Measurements from ENCODE around the gene SPATA7. TPM values are rescaled to one million over a fixed set of nuclear protein-coding genes. Genes with fewer than 3 reads are reported as not detected.

Gene SPATA7
- polyA plus RNA-seq, 1 of the 3 experiments (the other 2 are of a cell fraction), result 3.5 TPM

DNA sequence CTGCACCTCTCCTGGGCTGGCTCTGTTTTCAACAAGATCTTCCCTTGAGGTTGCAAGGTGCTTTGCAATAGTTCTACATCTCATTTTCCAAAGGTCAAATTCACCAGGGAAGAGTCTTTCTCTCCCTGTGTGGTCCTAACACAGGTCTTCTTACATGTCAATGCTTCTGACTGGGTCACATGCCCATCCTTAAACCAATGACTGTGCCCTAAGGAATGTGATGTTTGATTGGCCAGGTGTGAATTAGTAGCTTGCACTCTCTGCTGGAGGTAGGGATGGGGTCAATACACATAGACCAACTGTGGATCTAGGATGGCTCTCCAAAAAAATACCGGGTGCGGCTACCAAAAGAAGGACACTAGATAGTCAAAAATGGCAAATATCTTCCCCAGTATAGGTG, 42.5 kb upstream of the SPATA7 start:
- Histone ChIP-seq H3F3A (replicated peaks; ENCODE audit: insufficient read depth) (no peaks in the 10 kb centered on the region), H3K4me3 (ENCODE audit: low read depth in 2 of 2, low read length in 1 of 2) (no peak overlapping the region), H3K9ac (no peak overlapping the region), H4K20me1 (ENCODE audit: insufficient read depth) (no peaks in the 10 kb centered on the region), H3K27me3 (ENCODE audit: insufficient read depth) (no peaks in the 10 kb centered on the region), H2AFZ (ENCODE audit: low read depth) (no peak overlapping the region), H3K4me2 (no peak overlapping the region), H3K9me3 (no peaks in the 10 kb centered on the region), H3K9me2 (no peaks in the 10 kb centered on the region), H3K36me3 (replicated peaks in 1 of 2; ENCODE audit: control insufficient read depth in 1 of 2, insufficient read depth in 2 of 2, low read length in 1 of 2) (no peaks in the 10 kb centered on the region), H3K27ac (ENCODE audit: low read depth in 2 of 2, low read length in 1 of 2) (no peak overlapping the region), H3K79me2 (ENCODE audit: insufficient read depth) (no peaks in the 10 kb centered on the region), H3K4me1 (ENCODE audit: control insufficient read depth in 1 of 2, insufficient read depth in 2 of 2, low read depth in 1 of 2, low read length in 1 of 2) (no peaks in the 10 kb centered on the region)
- ChIA-PET CTCF (no interaction called here), POLR2A (interaction anchor here (0.6 kb wide), 1 partner anchor 534 kb away, joined by 4 read pairs; no protein-coding TSS in a partner anchor)
- DNase-seq, result no peak
- TF ChIP-seq, protein P1, sequence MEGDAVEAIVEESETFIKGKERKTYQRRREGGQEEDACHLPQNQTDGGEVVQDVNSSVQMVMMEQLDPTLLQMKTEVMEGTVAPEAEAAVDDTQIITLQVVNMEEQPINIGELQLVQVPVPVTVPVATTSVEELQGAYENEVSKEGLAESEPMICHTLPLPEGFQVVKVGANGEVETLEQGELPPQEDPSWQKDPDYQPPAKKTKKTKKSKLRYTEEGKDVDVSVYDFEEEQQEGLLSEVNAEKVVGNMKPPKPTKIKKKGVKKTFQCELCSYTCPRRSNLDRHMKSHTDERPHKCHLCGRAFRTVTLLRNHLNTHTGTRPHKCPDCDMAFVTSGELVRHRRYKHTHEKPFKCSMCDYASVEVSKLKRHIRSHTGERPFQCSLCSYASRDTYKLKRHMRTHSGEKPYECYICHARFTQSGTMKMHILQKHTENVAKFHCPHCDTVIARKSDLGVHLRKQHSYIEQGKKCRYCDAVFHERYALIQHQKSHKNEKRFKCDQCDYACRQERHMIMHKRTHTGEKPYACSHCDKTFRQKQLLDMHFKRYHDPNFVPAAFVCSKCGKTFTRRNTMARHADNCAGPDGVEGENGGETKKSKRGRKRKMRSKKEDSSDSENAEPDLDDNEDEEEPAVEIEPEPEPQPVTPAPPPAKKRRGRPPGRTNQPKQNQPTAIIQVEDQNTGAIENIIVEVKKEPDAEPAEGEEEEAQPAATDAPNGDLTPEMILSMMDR (IDR thresholded peaks at IDR 0.05), result no peak
- TF ChIP-seq, protein P2, sequence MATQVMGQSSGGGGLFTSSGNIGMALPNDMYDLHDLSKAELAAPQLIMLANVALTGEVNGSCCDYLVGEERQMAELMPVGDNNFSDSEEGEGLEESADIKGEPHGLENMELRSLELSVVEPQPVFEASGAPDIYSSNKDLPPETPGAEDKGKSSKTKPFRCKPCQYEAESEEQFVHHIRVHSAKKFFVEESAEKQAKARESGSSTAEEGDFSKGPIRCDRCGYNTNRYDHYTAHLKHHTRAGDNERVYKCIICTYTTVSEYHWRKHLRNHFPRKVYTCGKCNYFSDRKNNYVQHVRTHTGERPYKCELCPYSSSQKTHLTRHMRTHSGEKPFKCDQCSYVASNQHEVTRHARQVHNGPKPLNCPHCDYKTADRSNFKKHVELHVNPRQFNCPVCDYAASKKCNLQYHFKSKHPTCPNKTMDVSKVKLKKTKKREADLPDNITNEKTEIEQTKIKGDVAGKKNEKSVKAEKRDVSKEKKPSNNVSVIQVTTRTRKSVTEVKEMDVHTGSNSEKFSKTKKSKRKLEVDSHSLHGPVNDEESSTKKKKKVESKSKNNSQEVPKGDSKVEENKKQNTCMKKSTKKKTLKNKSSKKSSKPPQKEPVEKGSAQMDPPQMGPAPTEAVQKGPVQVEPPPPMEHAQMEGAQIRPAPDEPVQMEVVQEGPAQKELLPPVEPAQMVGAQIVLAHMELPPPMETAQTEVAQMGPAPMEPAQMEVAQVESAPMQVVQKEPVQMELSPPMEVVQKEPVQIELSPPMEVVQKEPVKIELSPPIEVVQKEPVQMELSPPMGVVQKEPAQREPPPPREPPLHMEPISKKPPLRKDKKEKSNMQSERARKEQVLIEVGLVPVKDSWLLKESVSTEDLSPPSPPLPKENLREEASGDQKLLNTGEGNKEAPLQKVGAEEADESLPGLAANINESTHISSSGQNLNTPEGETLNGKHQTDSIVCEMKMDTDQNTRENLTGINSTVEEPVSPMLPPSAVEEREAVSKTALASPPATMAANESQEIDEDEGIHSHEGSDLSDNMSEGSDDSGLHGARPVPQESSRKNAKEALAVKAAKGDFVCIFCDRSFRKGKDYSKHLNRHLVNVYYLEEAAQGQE (IDR thresholded peaks at IDR 0.05; ENCODE audit: low read depth, low read length), result no peak
- no peak for TF ChIP-seq RAD21 (IDR thresholded peaks at IDR 0.05; ENCODE audit: low read length)
- TF ChIP-seq ELF1 (IDR thresholded peaks at IDR 0.05), result no peak
- no peak for TF ChIP-seq FOXM1 (IDR thresholded peaks at IDR 0.05; ENCODE audit: low read depth)
- no peak for TF ChIP-seq FOXJ3 (CRISPR knock-in tag; IDR thresholded peaks at IDR 0.05)
- no peak for TF ChIP-seq GABPA (IDR thresholded peaks at IDR 0.05; ENCODE audit: low read depth)
- TF ChIP-seq, protein P3, sequence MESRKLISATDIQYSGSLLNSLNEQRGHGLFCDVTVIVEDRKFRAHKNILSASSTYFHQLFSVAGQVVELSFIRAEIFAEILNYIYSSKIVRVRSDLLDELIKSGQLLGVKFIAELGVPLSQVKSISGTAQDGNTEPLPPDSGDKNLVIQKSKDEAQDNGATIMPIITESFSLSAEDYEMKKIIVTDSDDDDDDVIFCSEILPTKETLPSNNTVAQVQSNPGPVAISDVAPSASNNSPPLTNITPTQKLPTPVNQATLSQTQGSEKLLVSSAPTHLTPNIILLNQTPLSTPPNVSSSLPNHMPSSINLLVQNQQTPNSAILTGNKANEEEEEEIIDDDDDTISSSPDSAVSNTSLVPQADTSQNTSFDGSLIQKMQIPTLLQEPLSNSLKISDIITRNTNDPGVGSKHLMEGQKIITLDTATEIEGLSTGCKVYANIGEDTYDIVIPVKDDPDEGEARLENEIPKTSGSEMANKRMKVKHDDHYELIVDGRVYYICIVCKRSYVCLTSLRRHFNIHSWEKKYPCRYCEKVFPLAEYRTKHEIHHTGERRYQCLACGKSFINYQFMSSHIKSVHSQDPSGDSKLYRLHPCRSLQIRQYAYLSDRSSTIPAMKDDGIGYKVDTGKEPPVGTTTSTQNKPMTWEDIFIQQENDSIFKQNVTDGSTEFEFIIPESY (IDR thresholded peaks at IDR 0.05; ENCODE audit: borderline replicate concordance, low read depth), result no peak
- TF ChIP-seq RXRA (IDR thresholded peaks at IDR 0.05; ENCODE audit: borderline replicate concordance, low read depth), result no peak
- TF ChIP-seq, protein P4, sequence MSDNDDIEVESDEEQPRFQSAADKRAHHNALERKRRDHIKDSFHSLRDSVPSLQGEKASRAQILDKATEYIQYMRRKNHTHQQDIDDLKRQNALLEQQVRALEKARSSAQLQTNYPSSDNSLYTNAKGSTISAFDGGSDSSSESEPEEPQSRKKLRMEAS (IDR thresholded peaks at IDR 0.05; ENCODE audit: low read depth), result no peak
- no peak for TF ChIP-seq RCOR1 (IDR thresholded peaks at IDR 0.05; ENCODE audit: low read length)
- TF ChIP-seq CHD2 (IDR thresholded peaks at IDR 0.05; ENCODE audit: low read length, partially characterized antibody), result no peak
- TF ChIP-seq NFIC (IDR thresholded peaks at IDR 0.05; ENCODE audit: borderline replicate concordance), result no peak
- no peak for TF ChIP-seq SIN3A (IDR thresholded peaks at IDR 0.05; ENCODE audit: borderline replicate concordance, low read depth, low read length)
- TF ChIP-seq TCF12 (IDR thresholded peaks at IDR 0.05), result no peak
- TF ChIP-seq FOSL2 (IDR thresholded peaks at IDR 0.05; ENCODE audit: borderline replicate concordance, low read depth), result no peak
- 72% methylated on average over 2 of the region's 2 CpGs for WGBS (ENCODE audit: low lambda C conversion rate)

Data from SK-N-SH (cell line).